NK-92 treated with Interleukin-12 subunit alpha and Interleukin-12 subunit beta, amount 100 ng/mL, for 24 hours (cell line): ENCODE data around the gene PCDHA4.

Source experiments
- DNase-seq: peaks from one replicate; lab custom pipeline; 2025; lab: John Stamatoyannopoulos, UW

Gene PCDHA4

GRCh38 chr5:140857177-140857986 lies 50.5 kb downstream of the PCDHA4 start:
- DNase-seq: no peak

GRCh38 chr5:140857987-140858240 lies 51.0 kb downstream of the PCDHA4 start:
- DNase-seq: no peak

GRCh38 chr5:140862441-140863295 lies 55.8 kb downstream of the PCDHA4 start:
- no peak for DNase-seq
